HG03175 (cell line): Measurements from ENCODE around the gene TXNDC8.
"Not testable (repeated sequence)": the region's sequence is repeated elsewhere in the genome, so short reads cannot be mapped to it uniquely, and the experiment has no call there.

Experiments used
- ATAC-seq: cut with Tn5 transposase; IDR thresholded peaks from one replicate; pipeline ENCODE4 v1.9.1; 2021; ENCODE audit warnings: mild to moderate bottlenecking, moderate library complexity; ENCODE audit not compliant: unreplicated experiment

Gene TXNDC8

DNA sequence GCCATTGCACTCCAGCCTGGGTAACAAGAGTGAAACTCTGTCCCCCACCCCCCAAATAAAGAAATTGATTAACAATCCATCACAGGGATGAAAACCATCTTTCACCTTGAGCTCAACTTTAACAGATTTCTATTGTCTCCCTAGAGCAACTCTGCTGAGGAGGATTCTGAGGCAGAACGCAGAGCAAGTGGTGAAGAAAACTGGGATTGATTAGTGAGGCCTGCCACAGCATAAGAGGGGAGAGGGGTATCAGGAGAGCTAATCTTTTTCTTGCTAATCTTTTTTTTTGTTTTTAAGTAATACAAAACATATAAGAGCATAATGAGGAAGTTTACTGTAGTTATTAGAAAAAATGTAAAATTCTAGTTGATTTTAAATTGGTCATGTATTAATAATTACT, 8.9 kb downstream of the TXNDC8 start:
- ATAC-seq, result no peak

- no peak for ATAC-seq
These were observed 9.9 kb downstream of the TXNDC8 start for GRCh38 chr9:110327716-110328115.

DNA sequence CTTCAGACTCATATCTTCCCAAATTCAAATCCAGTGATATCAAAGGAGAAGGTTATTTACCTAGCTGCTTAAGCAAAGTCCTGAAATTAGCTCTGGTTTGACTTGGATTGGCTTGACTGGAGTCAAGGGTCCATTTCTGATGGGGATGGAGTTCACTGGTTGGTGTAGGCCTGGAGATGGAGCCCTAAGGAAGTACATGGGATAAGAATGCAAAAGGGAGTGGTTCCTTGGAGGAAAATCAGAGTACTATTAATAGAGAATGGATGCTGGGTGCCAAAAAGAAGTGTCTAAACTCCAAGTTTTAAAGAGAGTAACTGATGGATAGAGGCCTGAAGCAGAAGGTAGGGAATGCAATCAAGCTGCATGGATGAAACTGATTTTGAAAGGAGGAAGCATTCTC, 13.8 kb downstream of the TXNDC8 start:
- ATAC-seq, result no peak

GRCh38 chr9:110320651-110321445, 16.8 kb downstream of the TXNDC8 start:
- no peak for ATAC-seq

DNA sequence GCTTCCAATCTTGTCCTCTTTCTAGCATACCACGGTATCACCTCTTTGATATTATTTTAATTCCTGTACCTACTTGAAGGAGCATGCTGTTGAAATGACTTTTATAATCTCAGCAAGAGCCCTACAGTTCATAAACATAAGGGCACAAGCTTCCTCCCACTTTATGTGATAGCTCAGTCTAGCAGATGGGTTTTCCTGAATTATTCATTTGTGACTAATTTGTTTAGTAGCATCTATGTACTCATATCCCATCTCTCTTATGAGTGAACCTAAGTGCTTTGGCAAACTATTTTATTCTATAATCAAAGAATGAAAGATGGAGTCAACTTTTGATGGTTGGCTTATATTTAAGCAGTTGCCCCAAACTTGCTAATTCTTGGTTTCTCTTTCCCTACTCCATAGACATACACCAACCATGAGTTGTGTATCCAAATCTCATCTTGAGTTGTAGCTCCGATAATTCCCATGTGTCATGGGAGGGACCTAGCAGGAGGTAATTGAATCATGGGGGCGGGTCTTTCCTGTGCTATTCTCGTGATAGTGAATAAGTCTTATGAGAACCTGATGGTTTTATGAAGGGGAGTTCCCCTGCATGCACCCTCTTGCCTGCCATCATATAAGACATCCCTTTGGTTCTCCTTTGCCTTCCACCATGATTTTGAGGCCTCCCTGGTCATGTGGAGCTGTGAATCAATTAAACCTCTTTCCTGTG, 17.7 kb downstream of the TXNDC8 start:
- no peak for ATAC-seq

DNA sequence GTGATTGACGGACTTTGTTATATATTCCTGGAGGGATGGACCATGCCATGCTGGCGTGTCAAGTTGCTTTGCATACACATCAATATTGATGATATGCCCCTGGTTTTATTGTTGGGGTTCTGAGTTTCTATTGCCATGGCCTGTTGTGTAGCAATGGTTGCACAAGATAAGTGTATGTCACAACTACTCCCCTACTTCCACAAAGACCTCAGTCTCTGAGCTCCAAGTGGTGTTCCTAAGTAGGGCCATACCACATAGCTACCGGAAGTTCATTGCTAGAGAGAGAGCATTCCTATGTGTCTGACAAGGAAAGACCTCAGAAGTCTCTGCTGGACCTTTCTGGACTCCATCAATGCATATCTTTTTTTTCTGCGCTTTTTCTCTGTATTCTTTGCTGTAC, 19.8 kb downstream of the TXNDC8 start:
- ATAC-seq, result no peak

- ATAC-seq, result peak; percentile 99
These were observed 21.2 kb downstream of the TXNDC8 start for GRCh38 chr9:110316261-110317075.

- ATAC-seq, result not testable (repeated sequence)
These were observed 25.7 kb downstream of the TXNDC8 start for GRCh38 chr9:110311978-110312377.

DNA sequence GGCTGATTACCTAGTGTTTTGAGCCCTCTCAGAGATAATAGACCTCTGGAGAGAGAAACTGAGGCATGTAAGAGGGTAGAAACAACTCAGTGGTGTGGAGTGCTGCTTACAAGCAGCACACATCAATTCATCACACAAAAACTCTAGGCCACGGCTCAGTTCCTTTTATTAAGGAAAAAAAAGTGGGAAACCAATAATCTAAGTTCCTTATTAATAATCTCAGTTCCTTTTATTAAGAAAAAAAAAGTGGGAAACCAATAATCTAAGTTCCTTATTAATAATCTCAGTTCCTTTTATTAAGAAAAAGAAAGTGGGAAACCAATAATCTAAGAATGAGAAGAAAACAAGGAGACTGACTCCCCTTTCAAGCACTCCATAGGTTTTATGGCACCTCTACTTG, 28.0 kb downstream of the TXNDC8 start:
- ATAC-seq, result no peak

DNA sequence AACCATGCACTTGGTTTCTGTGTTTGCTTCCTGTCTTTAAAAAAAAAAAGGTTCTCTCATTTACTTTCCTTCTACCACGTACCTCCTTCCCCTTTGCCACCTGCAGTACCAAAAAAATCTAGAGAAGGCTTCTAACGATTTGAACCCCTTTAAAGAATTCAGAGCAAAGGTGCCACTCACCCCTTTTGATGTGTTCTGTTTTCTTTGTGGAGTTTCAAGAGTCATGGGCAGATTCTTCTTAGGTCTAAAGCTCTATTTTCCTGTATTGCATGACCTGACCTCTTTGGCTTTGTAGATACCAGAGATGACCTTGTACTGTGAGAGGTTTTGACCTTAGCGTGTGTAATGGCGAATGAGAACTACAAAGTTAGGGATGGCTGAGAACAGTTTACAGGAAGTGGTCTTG, 29.0 kb downstream of the TXNDC8 start:
- peak; percentile 57 for ATAC-seq

DNA sequence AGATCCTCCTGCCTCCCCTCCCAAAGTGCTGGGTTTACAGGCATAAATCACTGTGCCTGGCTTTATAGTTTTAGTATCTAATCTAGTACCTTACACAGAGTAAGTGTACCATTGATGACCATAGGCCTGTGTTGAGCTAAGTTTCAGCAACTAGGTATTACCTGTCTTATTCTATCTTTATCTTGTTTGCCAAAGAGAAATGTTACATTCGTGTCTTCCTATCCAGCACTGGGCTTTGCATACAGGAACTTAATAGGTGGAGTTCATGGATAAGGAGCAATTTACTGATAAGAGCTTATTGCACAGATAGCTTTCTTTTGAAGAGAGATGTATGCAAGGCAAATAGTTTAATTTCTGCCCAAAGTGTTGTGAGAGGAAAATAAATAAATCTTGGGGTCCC, 30.5 kb downstream of the TXNDC8 start:
- ATAC-seq, result no peak

DNA sequence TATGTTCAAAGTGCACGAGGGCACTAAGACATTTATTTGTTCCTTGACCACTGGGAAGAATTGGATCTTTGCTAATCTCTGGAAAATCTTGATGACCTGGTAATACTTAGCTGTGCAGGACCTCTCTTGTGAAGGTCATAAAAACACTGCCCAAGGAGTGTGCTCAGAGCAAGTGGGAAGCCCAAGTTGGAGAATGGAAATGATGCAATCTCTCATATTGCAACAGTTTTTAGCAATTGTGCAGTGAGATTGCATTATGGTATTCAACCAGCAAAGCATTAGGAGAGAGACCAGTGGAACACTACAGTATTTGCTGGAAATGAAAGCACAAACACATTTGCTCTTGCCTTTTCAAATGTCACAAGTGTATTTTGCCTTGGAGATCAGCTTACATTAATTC, 34.5 kb downstream of the TXNDC8 start:
- ATAC-seq, result no peak

DNA sequence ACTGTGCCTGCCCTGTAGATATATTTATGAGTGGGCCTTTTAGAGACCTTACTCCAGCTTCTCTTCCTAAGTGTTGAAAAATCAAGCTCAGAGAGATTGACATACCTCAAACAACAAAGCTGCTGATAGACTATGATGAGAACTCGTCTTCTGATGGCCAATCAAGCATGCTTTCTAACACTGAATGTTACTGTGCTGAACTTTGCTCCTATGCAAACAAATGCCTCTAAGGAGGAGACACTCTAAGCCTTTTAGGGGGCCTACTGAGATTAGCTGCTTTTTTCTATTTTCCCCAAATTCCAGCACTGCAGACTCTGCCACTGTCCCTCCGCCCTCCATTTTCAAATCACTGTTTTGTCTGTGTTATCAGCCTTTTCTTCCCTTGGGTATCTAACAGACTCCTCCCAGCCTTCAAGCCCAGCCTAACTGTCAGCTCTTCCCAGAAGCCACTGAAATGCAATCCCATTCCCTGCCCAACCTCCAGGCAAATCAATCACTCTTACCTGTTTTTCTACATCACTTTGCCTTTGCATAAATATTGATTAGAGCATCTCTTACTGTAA, 39.5 kb downstream of the TXNDC8 start:
- ATAC-seq, result no peak

GRCh38 chr9:110293248-110293647, 44.4 kb downstream of the TXNDC8 start:
- ATAC-seq, result no peak

- ATAC-seq, result no peak
These were observed 45.6 kb downstream of the TXNDC8 start for GRCh38 chr9:110291921-110292557.

DNA sequence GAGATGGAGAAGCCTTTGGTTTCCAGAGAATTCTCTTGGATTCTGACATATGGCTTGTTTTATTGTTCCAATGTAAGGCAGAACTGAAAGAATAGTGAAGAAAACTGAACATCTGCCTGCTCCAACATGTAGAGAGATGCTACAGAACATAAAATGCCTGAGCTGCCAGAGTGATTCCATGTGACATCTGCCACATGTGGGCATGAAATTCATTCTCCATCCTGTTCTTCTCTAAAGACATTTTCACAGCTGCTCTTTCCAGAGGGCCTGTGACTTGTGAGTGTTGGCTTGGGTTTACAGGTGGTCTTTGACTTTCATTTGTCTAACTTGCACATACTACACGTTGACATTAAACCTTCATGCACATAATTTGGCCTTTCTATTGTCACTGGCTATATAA, 47.7 kb downstream of the TXNDC8 start:
- no peak for ATAC-seq

DNA sequence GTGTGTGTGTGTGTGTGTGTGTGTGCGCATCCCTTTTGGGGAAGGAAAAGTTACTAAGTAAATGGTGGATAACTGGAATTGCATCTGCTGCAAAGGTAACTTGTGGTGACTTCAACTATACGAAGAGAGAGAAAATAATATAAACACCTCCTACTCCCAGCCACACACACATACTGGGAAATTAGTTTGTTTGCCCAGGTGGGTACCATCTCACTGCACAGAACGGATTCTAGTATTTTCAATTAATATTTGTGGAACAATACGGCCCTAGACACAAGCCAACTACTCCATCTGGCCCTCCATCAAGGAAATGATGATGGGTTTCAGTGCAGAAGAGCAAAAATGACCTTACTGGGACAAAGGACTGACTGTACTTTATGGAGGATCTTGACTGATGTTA, 49.2 kb downstream of the TXNDC8 start:
- no peak for ATAC-seq

DNA sequence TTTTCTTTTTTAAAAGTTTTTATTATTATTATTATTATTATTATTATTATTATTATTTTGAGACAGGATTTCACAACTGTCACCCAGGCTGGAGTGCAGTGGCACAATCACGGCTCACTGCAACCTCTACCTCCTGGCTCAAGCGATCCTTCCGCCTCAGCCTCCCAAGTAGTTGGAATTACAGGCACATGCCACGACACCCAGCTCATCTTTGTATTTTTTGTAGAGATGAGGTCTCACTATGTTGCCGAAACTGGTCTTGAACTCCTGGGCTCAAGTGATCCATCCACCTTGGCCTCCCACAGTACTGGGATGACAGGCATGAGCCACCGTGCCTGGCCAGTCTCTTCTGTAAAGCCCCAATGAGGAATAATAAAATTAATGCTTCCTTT, 50.4 kb downstream of the TXNDC8 start:
- no peak for ATAC-seq

DNA sequence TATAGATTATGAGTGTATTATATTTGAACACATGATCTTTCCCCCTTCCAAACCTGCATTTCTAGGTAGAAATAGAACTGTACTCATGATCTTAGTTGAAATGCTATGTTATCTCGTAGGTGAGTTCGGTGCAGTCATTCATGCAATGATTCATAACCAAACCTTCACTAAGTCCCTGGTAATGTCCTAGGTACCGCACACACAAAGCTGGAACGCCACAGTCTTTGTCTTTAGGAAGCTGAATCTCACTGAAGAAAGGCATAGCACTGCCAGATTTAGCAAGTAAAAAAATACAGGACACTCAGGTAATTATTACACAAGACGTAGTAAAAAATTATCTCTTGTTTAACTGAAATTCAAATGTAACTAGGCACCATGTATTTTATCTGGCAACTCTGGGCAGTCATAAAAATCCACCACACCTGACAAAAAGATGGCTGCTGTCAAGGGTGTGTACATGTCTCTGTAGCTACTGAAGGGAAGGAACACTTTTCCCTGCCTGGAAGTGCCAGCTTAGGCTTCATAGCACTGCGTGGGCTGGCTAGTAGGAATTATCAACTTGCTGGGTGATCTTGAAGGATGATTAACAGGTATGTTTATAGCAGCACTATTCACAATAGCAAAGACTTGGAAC, 53.3 kb downstream of the TXNDC8 start:
- peak; percentile 32 for ATAC-seq

DNA sequence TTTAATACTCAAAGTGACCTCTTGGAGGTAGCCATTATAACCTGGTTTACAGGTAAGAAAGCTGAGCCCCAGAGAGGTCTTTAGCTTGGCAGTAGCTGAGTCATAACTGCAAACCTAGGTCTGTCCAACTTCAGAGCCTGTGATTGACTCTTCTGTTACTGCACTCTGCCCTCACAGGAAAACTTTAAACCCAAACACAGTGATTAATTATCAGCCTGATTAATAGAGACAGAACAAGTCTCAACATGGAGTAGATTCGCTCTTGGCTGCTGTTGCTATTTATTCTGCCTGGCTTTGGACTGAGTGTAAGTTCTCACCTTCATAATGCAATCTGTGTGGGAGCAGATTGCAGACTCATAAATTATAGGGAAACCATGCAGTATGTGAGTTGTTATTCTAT, 53.9 kb downstream of the TXNDC8 start:
- peak; percentile 68 for ATAC-seq
